ENCODE measurements around the gene TOP3A. TPM values are rescaled to one million over a fixed set of nuclear protein-coding genes. Genes with fewer than 3 reads are reported as not detected.

The TOP3A gene
- polyA plus RNA-seq, 1 donor (not counting 4 experiments of a cell fraction or from before 2014, with no cell fraction given) = 11.6 TPM

- H3K4me2 ChIP-seq (ENCODE audit: control insufficient read depth, extremely low read depth, insufficient read depth, low read depth, low read length) = no peak overlapping the region
- FAIRE-seq = no peak
- DNase-seq (ENCODE audit: low read depth, low spot score) = no peak
- TF ChIP-seq CTCF (optimal IDR thresholded peaks at IDR 0.05 in 1 of 3, IDR thresholded peaks at IDR 0.05 in 1 of 3, conservative IDR thresholded peaks at IDR 0.05 in 1 of 3; ENCODE audit: extremely low read depth in 1 of 3, insufficient read depth in 2 of 3, low read length in 3 of 3) (no peak), EZH2 (IDR thresholded peaks at IDR 0.05; ENCODE audit: low read length) (no peak)
- peaks cover 2% of the 10 kb centered on the region for H3K4me1 ChIP-seq (ENCODE audit: control insufficient read depth, extremely low read depth, insufficient read depth, low read length)
- no peaks in the 10 kb centered on the region for H3K9me1 ChIP-seq (ENCODE audit: control insufficient read depth, extremely low read depth, insufficient read depth, low read length)
- H3K9me3 ChIP-seq (ENCODE audit: control insufficient read depth, low read depth, low read length) = no peaks in the 10 kb centered on the region
- H3K4me3 ChIP-seq (ENCODE audit: control insufficient read depth in 2 of 3, extremely low read depth in 1 of 3, insufficient read depth in 2 of 3, low read depth in 1 of 3, low read length in 3 of 3) = no peak overlapping the region
- no peaks in the 10 kb centered on the region for H3K27me3 ChIP-seq (ENCODE audit: control insufficient read depth, extremely low read depth, insufficient read depth, low read length)
- H3K79me2 ChIP-seq (ENCODE audit: control insufficient read depth, insufficient read depth, low read length) = peaks cover 17% of the 10 kb centered on the region
- no peak overlapping the region for H3K27ac ChIP-seq (ENCODE audit: control insufficient read depth, insufficient read depth, low read length)
- H3K9ac ChIP-seq (ENCODE audit: control insufficient read depth, extremely low read depth, insufficient read depth, low read length) = no peak overlapping the region
- H4K20me1 ChIP-seq (ENCODE audit: control insufficient read depth, extremely low read depth, insufficient read depth, low read length) = peaks cover 8% of the 10 kb centered on the region
- no peak overlapping the region for H2AFZ ChIP-seq (ENCODE audit: control insufficient read depth, low read length)
- peaks cover 29 to 32% of the 10 kb centered on the region in 2 experiments for H3K36me3 ChIP-seq (ENCODE audit: control insufficient read depth in 2 of 2, extremely low read depth in 1 of 2, insufficient read depth in 2 of 2, low read length in 2 of 2)
- dilution Hi-C loops (cut with MboI; ENCODE audit: extremely low pct_ligation_motif_present, low sequenced_read_pairs) = no loop called here
These were observed 9.6 kb upstream of the TOP3A start for GRCh38 chr17:18324140-18325050.

- dilution Hi-C loops (cut with MboI; ENCODE audit: extremely low pct_ligation_motif_present, low sequenced_read_pairs) = no loop called here
- no peak overlapping the region for H3K9ac ChIP-seq (ENCODE audit: control insufficient read depth, extremely low read depth, insufficient read depth, low read length)
- no peak overlapping the region for H2AFZ ChIP-seq (ENCODE audit: control insufficient read depth, low read length)
- no peak overlapping the region for H3K4me3 ChIP-seq (ENCODE audit: control insufficient read depth in 2 of 3, extremely low read depth in 1 of 3, insufficient read depth in 2 of 3, low read depth in 1 of 3, low read length in 3 of 3)
- H3K36me3 ChIP-seq (ENCODE audit: control insufficient read depth in 2 of 2, extremely low read depth in 1 of 2, insufficient read depth in 2 of 2, low read length in 2 of 2) = peaks cover 32 to 33% of the 10 kb centered on the region in 2 experiments
- FAIRE-seq (no peak), DNase-seq (ENCODE audit: low read depth, low spot score) (no peak)
- H3K79me2 ChIP-seq (ENCODE audit: control insufficient read depth, insufficient read depth, low read length) = peaks cover 25% of the 10 kb centered on the region
- H4K20me1 ChIP-seq (ENCODE audit: control insufficient read depth, extremely low read depth, insufficient read depth, low read length) = peaks cover 12% of the 10 kb centered on the region
- H3K4me1 ChIP-seq (ENCODE audit: control insufficient read depth, extremely low read depth, insufficient read depth, low read length) = peaks cover 7% of the 10 kb centered on the region
- no peaks in the 10 kb centered on the region for H3K9me1 ChIP-seq (ENCODE audit: control insufficient read depth, extremely low read depth, insufficient read depth, low read length)
- no peaks in the 10 kb centered on the region for H3K9me3 ChIP-seq (ENCODE audit: control insufficient read depth, low read depth, low read length)
- no peaks in the 10 kb centered on the region for H3K27me3 ChIP-seq (ENCODE audit: control insufficient read depth, extremely low read depth, insufficient read depth, low read length)
- TF ChIP-seq CTCF (optimal IDR thresholded peaks at IDR 0.05 in 1 of 3, IDR thresholded peaks at IDR 0.05 in 1 of 3, conservative IDR thresholded peaks at IDR 0.05 in 1 of 3; ENCODE audit: extremely low read depth in 1 of 3, insufficient read depth in 2 of 3, low read length in 3 of 3) (no peak), EZH2 (IDR thresholded peaks at IDR 0.05; ENCODE audit: low read length) (no peak)
- no peak overlapping the region for H3K4me2 ChIP-seq (ENCODE audit: control insufficient read depth, extremely low read depth, insufficient read depth, low read depth, low read length)
- H3K27ac ChIP-seq (ENCODE audit: control insufficient read depth, insufficient read depth, low read length) = no peak overlapping the region
These were observed 8.8 kb upstream of the TOP3A start for GRCh38 chr17:18323507-18324139.

Data from keratinocyte (primary cell).